ENCODE results near the gene TBXAS1.

- TF ChIP-seq CTCF (IDR thresholded peaks at IDR 0.05) (no peak), RFX5 (IDR thresholded peaks at IDR 0.05) (no peak), POLR2A (IDR thresholded peaks at IDR 0.05; ENCODE audit: low read length) (no peak), HDAC2 (IDR thresholded peaks at IDR 0.05) (no peak), EP300 (IDR thresholded peaks at IDR 0.05) (no peak)
These were observed 170.5 kb downstream of the TBXAS1 start for GRCh38 chr7:139999516-139999915.
